ENCODE results near the gene SRP68.
A peak's percentile ranks its signal among the peaks of the same experiment; 100 is the strongest.

DNA sequence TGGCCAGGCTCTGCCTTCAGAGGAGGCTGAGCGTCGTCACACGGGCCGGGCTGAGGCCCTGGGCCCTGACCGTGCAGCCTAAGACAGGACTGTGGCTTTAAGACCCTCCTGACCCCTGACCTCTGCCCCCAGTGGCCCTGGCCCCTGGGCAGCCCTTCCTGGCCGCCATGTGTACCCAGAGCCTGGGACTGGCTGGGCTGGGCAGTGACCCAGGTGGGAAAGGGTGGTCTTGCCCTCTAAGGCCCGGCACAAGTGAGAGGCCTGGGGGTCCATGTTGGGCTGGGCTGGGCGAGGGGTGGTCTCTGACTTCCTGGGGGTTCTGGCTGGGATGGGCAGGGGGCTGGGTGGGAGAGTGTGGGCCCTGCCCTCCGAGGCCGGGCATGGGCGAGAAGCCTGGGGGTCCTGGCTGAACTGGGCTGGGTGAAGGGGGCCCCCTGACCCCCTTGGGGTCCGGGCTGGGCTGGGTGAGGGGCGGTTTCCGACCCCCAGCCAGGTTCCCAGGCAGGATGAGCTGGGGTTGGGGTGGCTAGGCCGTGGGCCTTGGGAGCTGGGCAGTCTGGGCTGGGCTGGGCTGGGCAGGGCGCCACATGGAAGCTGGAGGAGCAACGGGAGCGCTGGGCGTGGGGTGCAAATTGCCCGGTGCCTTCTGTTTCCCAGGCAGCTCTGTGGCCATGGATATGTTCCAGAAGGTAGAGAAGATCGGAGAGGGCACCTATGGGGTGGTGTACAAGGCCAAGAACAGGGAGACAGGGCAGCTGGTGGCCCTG, 71.4 kb downstream of the SRP68 start, which contains the start of gene CDK3:
- TF ChIP-seq CEBPB (IDR thresholded peaks at IDR 0.05) (no peak), TAF1 (IDR thresholded peaks at IDR 0.05; ENCODE audit: low read depth) (no peak), YY1 (IDR thresholded peaks at IDR 0.05; ENCODE audit: low read depth) (no peak), EP300 (IDR thresholded peaks at IDR 0.05; ENCODE audit: borderline replicate concordance) (no peak), MAX (IDR thresholded peaks at IDR 0.05) (no peak), REST (IDR thresholded peaks at IDR 0.05; ENCODE audit: low read depth) (no peak), TCF12 (IDR thresholded peaks at IDR 0.05; ENCODE audit: low read depth) (no peak), CREB1 (IDR thresholded peaks at IDR 0.05; ENCODE audit: low read depth) (no peak), RAD21 (IDR thresholded peaks at IDR 0.05; ENCODE audit: low read depth) (no peak), EGR1 (IDR thresholded peaks at IDR 0.05) (no peak), ZBTB7A (IDR thresholded peaks at IDR 0.05; ENCODE audit: low read depth) (peak; percentile 88), FOXM1 (IDR thresholded peaks at IDR 0.05; ENCODE audit: borderline replicate concordance, low read depth) (no peak), TEAD4 (IDR thresholded peaks at IDR 0.05) (no peak), NFIC (IDR thresholded peaks at IDR 0.05) (no peak)

Data from Ishikawa (cell line).